ENCODE results near the gene FIZ1.

The FIZ1 gene

DNA sequence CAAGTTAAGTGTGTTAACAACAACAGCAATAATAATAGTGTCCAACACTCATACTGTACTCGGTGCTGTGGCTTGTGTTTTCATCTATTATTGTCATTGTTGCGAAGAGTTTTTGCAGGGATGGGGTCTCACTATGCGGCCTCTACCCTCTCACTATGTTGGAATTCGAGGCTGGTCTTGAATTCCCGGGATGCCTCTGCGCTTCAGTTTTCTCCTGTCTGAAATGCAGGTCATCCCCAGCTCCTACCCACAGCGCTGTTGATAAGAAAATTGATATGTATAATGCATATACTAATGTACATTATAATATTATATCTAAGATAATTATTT lies 49.0 kb downstream of the FIZ1 start:
- TF ChIP-seq FOXP2 (optimal IDR thresholded peaks at IDR 0.05; ENCODE audit: borderline replicate concordance, extremely low read depth, extremely low read length, insufficient read depth) = no peak
- TF ChIP-seq, protein P1, sequence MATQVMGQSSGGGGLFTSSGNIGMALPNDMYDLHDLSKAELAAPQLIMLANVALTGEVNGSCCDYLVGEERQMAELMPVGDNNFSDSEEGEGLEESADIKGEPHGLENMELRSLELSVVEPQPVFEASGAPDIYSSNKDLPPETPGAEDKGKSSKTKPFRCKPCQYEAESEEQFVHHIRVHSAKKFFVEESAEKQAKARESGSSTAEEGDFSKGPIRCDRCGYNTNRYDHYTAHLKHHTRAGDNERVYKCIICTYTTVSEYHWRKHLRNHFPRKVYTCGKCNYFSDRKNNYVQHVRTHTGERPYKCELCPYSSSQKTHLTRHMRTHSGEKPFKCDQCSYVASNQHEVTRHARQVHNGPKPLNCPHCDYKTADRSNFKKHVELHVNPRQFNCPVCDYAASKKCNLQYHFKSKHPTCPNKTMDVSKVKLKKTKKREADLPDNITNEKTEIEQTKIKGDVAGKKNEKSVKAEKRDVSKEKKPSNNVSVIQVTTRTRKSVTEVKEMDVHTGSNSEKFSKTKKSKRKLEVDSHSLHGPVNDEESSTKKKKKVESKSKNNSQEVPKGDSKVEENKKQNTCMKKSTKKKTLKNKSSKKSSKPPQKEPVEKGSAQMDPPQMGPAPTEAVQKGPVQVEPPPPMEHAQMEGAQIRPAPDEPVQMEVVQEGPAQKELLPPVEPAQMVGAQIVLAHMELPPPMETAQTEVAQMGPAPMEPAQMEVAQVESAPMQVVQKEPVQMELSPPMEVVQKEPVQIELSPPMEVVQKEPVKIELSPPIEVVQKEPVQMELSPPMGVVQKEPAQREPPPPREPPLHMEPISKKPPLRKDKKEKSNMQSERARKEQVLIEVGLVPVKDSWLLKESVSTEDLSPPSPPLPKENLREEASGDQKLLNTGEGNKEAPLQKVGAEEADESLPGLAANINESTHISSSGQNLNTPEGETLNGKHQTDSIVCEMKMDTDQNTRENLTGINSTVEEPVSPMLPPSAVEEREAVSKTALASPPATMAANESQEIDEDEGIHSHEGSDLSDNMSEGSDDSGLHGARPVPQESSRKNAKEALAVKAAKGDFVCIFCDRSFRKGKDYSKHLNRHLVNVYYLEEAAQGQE (IDR thresholded peaks at IDR 0.05; ENCODE audit: insufficient read depth in 1 of 2, low read depth in 2 of 2, low read length in 2 of 2) = no peak
- TF ChIP-seq SIN3A (IDR thresholded peaks at IDR 0.05; ENCODE audit: borderline replicate concordance, insufficient read depth, low read length) = no peak
- no peak for TF ChIP-seq TAF1 (IDR thresholded peaks at IDR 0.05; ENCODE audit: borderline replicate concordance, insufficient read depth, low read length)
- TF ChIP-seq POLR2AphosphoS5 (IDR thresholded peaks at IDR 0.05; ENCODE audit: low read depth, low read length) = no peak

DNA sequence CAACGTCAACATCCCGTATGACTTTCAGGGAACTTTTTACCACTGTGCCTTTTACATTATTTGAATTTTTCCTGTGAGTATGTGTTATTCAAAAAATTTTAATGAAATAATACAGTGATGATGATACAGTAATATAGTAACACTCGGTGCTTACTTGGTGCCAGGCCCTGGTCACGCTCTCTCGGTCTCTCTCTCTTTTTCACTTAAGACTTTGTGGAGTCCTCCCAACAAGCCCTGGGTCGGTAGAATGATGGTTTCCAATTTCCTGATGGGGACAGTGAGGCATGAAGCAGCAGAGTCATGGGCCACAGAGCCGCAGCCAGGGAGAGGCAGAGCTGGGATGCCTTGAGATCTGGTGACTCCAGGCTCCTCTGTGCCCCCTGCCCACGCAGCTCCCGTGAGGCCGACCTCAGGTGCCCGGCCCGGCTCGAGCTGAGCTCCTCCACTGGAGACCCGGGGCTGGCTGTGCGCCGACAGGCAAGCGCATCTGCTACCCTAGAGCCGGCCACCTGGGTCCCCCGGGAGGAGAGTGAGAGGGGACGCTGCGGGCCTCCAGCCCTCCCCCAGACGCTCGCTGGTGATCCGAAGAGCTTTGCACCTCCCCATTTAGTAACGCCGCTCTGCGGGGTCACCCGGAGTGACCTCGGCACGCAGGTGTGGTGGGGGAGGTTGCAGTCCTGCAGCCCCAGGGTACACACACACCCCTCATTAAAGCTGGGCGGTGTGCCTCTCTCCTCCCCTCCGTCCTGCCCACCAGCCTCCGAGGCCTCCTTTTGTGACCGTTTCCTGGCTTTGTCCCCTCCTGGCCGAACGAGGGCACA lies 49.6 kb downstream of the FIZ1 start:
- TF ChIP-seq POLR2AphosphoS5 (IDR thresholded peaks at IDR 0.05; ENCODE audit: low read depth, low read length) (0 out of 2 replicates have a peak, but pooled peaks have one; percentile 18), TAF1 (IDR thresholded peaks at IDR 0.05; ENCODE audit: borderline replicate concordance, insufficient read depth, low read length) (no peak), FOXP2 (optimal IDR thresholded peaks at IDR 0.05; ENCODE audit: borderline replicate concordance, extremely low read depth, extremely low read length, insufficient read depth) (peak; percentile 71)

- TF ChIP-seq POLR2AphosphoS5 (IDR thresholded peaks at IDR 0.05; ENCODE audit: low read depth, low read length) (no peak), SIN3A (IDR thresholded peaks at IDR 0.05; ENCODE audit: borderline replicate concordance, insufficient read depth, low read length) (0 out of 2 replicates have a peak, but pooled peaks have one; percentile 16), FOXP2 (optimal IDR thresholded peaks at IDR 0.05; ENCODE audit: borderline replicate concordance, extremely low read depth, extremely low read length, insufficient read depth) (peak; percentile 84)
- TF ChIP-seq, protein P1 (IDR thresholded peaks at IDR 0.05; ENCODE audit: insufficient read depth in 1 of 2, low read depth in 2 of 2, low read length in 2 of 2) = no peak
These were observed 52.3 kb downstream of the FIZ1 start for GRCh38 chr19:55546822-55547614.

- TF ChIP-seq, protein P1 (IDR thresholded peaks at IDR 0.05; ENCODE audit: insufficient read depth in 1 of 2, low read depth in 2 of 2, low read length in 2 of 2) = no peak
These were observed 53.3 kb downstream of the FIZ1 start for GRCh38 chr19:55546011-55546410.

GRCh38 chr19:55545443-55545842 lies 53.9 kb downstream of the FIZ1 start, which contains the start of gene SBK3:
Gene SBK3, minus strand, starts transcription at chr19:55545543. Its CDS starts 0 bp downstream, at chr19:55545543.
- TF ChIP-seq TAF1 (IDR thresholded peaks at IDR 0.05; ENCODE audit: borderline replicate concordance, insufficient read depth, low read length) (no peak), FOXP2 (optimal IDR thresholded peaks at IDR 0.05; ENCODE audit: borderline replicate concordance, extremely low read depth, extremely low read length, insufficient read depth) (no peak), SIN3A (IDR thresholded peaks at IDR 0.05; ENCODE audit: borderline replicate concordance, insufficient read depth, low read length) (no peak), POLR2AphosphoS5 (IDR thresholded peaks at IDR 0.05; ENCODE audit: low read depth, low read length) (no peak)
- TF ChIP-seq, protein P1 (IDR thresholded peaks at IDR 0.05; ENCODE audit: insufficient read depth in 1 of 2, low read depth in 2 of 2, low read length in 2 of 2) = no peak
